OCI-LY3 (cell line): ENCODE measurements around the gene ZNF280C.
A peak's percentile ranks its signal among the peaks of the same experiment; 100 is the strongest.

Source experiments
- H2AFZ ChIP-seq: fragments of 200-600, 300-600 bp; shearing (Covaris generic); 2 replicates; pipeline ENCODE4 v1.6.0; 2014; ENCODE audit warnings: antibody characterized with exemption, low read depth, low read length
- H3K27ac ChIP-seq: fragments of 200-600, 300-600 bp; sonication (generic); 2 replicates; pipeline ENCODE4 v1.5.1; 2014; ENCODE audit warnings: mild to moderate bottlenecking, low read length, moderate library complexity, mixed read lengths
- H3K27me3 ChIP-seq: fragments of 200-600, 300-600 bp; sonication (generic); 2 replicates; pipeline ENCODE4 v1.6.1; 2014; ENCODE audit warnings: low read depth, low read length, mixed read lengths
- H3K36me3 ChIP-seq: fragments of 200-600, 300-600 bp; sonication (generic); replicated peaks from 2 replicates; pipeline ENCODE3; 2014; ENCODE audit warnings: low read depth, low read length, mixed read lengths
- H3K4me1 ChIP-seq: fragments of 300-600, 200-600 bp; sonication (generic); 2 replicates; pipeline ENCODE4 v1.6.1; 2014; ENCODE audit warnings: low read length, mixed read lengths
- H3K4me2 ChIP-seq: fragments of 200-600, 300-600 bp; sonication (generic); 2 replicates; pipeline ENCODE4 v1.6.1; 2014; ENCODE audit warnings: low read length, mixed read lengths
- H3K4me3 ChIP-seq: fragments of 300-600, 200-600 bp; sonication (generic); 2 replicates; pipeline ENCODE4 v1.5.1; 2014; ENCODE audit warnings: antibody characterized with exemption, mild to moderate bottlenecking, low read length, moderate library complexity
- H3K79me2 ChIP-seq: fragments of 300-600, 200-600 bp; shearing (Covaris generic); 2 replicates; pipeline ENCODE4 v1.6.1; 2014; ENCODE audit warnings: mild to moderate bottlenecking, low read length, mixed read lengths
- H3K9ac ChIP-seq: fragments of 300-600, 200-600 bp; shearing (Covaris generic); 2 replicates; pipeline ENCODE4 v1.6.0; 2014; ENCODE audit warnings: mild to moderate bottlenecking, low read length, moderate library complexity
- H3K9me3 ChIP-seq: fragments of 200-600, 300-600 bp; shearing (Covaris generic); 2 replicates; pipeline ENCODE4 v1.6.1; 2014; ENCODE audit warnings: low read length, mixed read lengths; ENCODE audit not compliant: insufficient read depth
- H4K20me1 ChIP-seq: fragments of 200-600, 300-600 bp; sonication (generic); 2 replicates; pipeline ENCODE4 v1.6.1; 2016; ENCODE audit warnings: low read length, mixed read lengths; ENCODE audit not compliant: insufficient read depth
- CTCF ChIP-seq: fragments of 200-600, 300-600 bp; sonication (generic); IDR thresholded peaks from 2 replicates; pipeline ENCODE4 v1.5.1; 2014; ENCODE audit warnings: antibody characterized with exemption, low read length, low read depth
- EZH2phosphoT487 ChIP-seq: fragments of 200-600 bp; shearing (Covaris generic); IDR thresholded peaks from 2 replicates; pipeline ENCODE4 v1.6.1; 2018; ENCODE audit warnings: antibody characterized with exemption, mixed run types, low read depth

ZNF280C gene

GRCh38 chrX:130224810-130225209 lies 43.9 kb downstream of the ZNF280C start:
- Histone ChIP-seq H3K36me3 (peaks cover 33% of the 10 kb centered on the region), H3K79me2 (no peaks in the 10 kb centered on the region), H3K9ac (no peak overlapping the region), H2AFZ (no peak overlapping the region), H4K20me1 (no peaks in the 10 kb centered on the region), H3K27me3 (no peaks in the 10 kb centered on the region), H3K4me3 (no peak overlapping the region), H3K9me3 (no peaks in the 10 kb centered on the region), H3K4me2 (no peak overlapping the region), H3K4me1 (no peaks in the 10 kb centered on the region), H3K27ac (no peak overlapping the region)
- TF ChIP-seq EZH2phosphoT487 (no peak), CTCF (no peak)

GRCh38 chrX:130216320-130216719 lies 52.4 kb downstream of the ZNF280C start:
- H3K27ac ChIP-seq = no peak overlapping the region
- peaks cover 16% of the 10 kb centered on the region for H3K4me1 ChIP-seq
- no peaks in the 10 kb centered on the region for H4K20me1 ChIP-seq
- H3K9ac ChIP-seq = no peak overlapping the region
- H3K79me2 ChIP-seq = no peaks in the 10 kb centered on the region
- H3K4me2 ChIP-seq = no peak overlapping the region
- H3K36me3 ChIP-seq = peaks cover 19% of the 10 kb centered on the region
- H3K27me3 ChIP-seq = no peaks in the 10 kb centered on the region
- H2AFZ ChIP-seq = no peak overlapping the region
- no peak for TF ChIP-seq CTCF
- no peaks in the 10 kb centered on the region for H3K9me3 ChIP-seq
- no peak overlapping the region for H3K4me3 ChIP-seq

GRCh38 chrX:130213376-130213775 lies 55.3 kb downstream of the ZNF280C start:
- Histone ChIP-seq H2AFZ (no peak overlapping the region), H3K4me3 (no peak overlapping the region), H3K4me1 (peaks cover 24% of the 10 kb centered on the region), H4K20me1 (no peaks in the 10 kb centered on the region), H3K9ac (no peak overlapping the region), H3K79me2 (no peaks in the 10 kb centered on the region), H3K27me3 (no peaks in the 10 kb centered on the region), H3K9me3 (no peaks in the 10 kb centered on the region), H3K36me3 (peaks cover 30% of the 10 kb centered on the region), H3K4me2 (no peak overlapping the region), H3K27ac (no peak overlapping the region)
- no peak for TF ChIP-seq EZH2phosphoT487
- no peak for TF ChIP-seq CTCF

GRCh38 chrX:130212371-130212770 lies 56.3 kb downstream of the ZNF280C start:
- no peak for TF ChIP-seq EZH2phosphoT487
- TF ChIP-seq CTCF = no peak

More at GRCh38 chrX:130212371-130212770, 56.3 kb downstream of the ZNF280C start:
- Histone ChIP-seq H3K4me3 (peak overlapping the region; percentile 37; the same call in 1 of the 2 replicates), H3K9ac (no peak overlapping the region), H3K4me1 (peaks cover 24% of the 10 kb centered on the region), H3K27me3 (no peaks in the 10 kb centered on the region), H3K4me2 (peak overlapping the region; percentile 55), H4K20me1 (no peaks in the 10 kb centered on the region), H3K27ac (peak overlapping the region; percentile 72), H3K79me2 (no peaks in the 10 kb centered on the region), H2AFZ (no peak overlapping the region), H3K36me3 (peaks cover 29% of the 10 kb centered on the region), H3K9me3 (no peaks in the 10 kb centered on the region)
